Tibial nerve (tissue), 4 donors: ENCODE results near the gene BLTP1.

Experiments used
- CTCF ChIP-seq, 5 experiments: fragments of 200-600 bp in 3 of 5; fragments of 450-650 bp in 2 of 5; sonication (generic) in 3 of 5; IDR thresholded peaks; one replicate each; pipeline ENCODE4 v1.5.1; 2016 to 2019; ENCODE audit warnings: antibody characterized with exemption in 5 of 5, mild to moderate bottlenecking in 3 of 5, moderate library complexity in 2 of 5
- EP300 ChIP-seq, 2 donors: sonication (generic); formaldehyde crosslinking; IDR thresholded peaks; one replicate each; pipeline ENCODE4 v1.6.1; 2017; ENCODE audit warnings: antibody characterized with exemption in 2 of 2, mild to moderate bottlenecking in 1 of 2
- POLR2A ChIP-seq, 2 donors: fragments of 450-650 bp; IDR thresholded peaks; one replicate each; pipeline ENCODE4 v1.6.1; 2017; ENCODE audit warnings: antibody characterized with exemption in 2 of 2, mild to moderate bottlenecking in 2 of 2, moderate library complexity in 2 of 2

DNA sequence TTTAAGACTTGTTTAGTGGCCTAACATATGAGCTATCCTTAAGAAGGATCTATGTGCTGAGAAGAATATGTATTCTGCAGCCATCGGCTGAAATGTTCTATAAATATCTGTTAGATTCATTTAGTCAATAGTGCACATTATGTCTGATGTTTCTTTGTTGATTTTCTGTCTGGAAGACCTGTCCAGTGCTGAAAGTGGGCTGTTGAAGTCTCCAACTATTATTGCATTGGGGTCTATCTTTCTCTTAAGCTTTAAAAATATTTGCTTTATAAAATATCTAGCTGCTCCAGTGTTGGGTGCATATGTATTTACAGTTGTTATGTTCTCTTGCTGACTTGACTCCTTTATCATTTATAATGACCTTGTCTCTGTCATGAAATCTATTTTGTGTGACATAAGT lies 9.4 kb upstream of the BLTP1 start:
- TF ChIP-seq CTCF (IDR thresholded peaks at IDR 0.05) (no peak), POLR2A (IDR thresholded peaks at IDR 0.05) (no peak), EP300 (IDR thresholded peaks at IDR 0.05) (no peak)
